Calu3 (cell line): ENCODE results near the gene TINCR. TPM values are rescaled to one million over a fixed set of nuclear protein-coding genes. Genes with fewer than 3 reads are reported as not detected.

Experiments used
- BruUV-seq: library from RNA; stranded (reverse); fragments of 400-500 nt; replicated peaks from 2 replicates; lab custom pipeline; 2021; lab: Mats Ljungman, UMichigan
- CTCF ChIA-PET: fragments of 300-600 bp; sonication (Branson Sonifier 250); formaldehyde crosslinking; loops from one replicate; lab custom pipeline; 2022; ENCODE audit warnings: antibody characterized with exemption; lab: Charles Lee
- DNase-seq: peaks from one replicate; pipeline ENCODE4 v3.0.0; 2022
- H3K27ac Mint-ChIP-seq: one replicate; pipeline ENCODE4 v1.8.0; 2022; ENCODE audit warnings: mixed read lengths; ENCODE audit not compliant: unreplicated experiment
- H3K27me3 Mint-ChIP-seq: one replicate; pipeline ENCODE4 v1.8.0; 2022; ENCODE audit warnings: mixed read lengths; ENCODE audit not compliant: unreplicated experiment
- H3K36me3 Mint-ChIP-seq: one replicate; pipeline ENCODE4 v1.8.0; 2022; ENCODE audit warnings: mild to moderate bottlenecking, moderate library complexity, mixed read lengths; ENCODE audit not compliant: insufficient read depth, unreplicated experiment
- H3K4me1 Mint-ChIP-seq: one replicate; pipeline ENCODE4 v1.8.0; 2022; ENCODE audit warnings: mild to moderate bottlenecking, low read depth, mixed read lengths; ENCODE audit not compliant: unreplicated experiment
- H3K4me3 Mint-ChIP-seq: one replicate; pipeline ENCODE4 v1.8.0; 2022; ENCODE audit warnings: mild to moderate bottlenecking, low read depth, moderate library complexity, mixed read lengths; ENCODE audit not compliant: unreplicated experiment
- H3K9me3 Mint-ChIP-seq: one replicate; pipeline ENCODE4 v1.8.0; 2022; ENCODE audit warnings: low read depth, mixed read lengths; ENCODE audit not compliant: unreplicated experiment
- CTCF ChIP-seq: fragments of 200-600 bp; IDR thresholded peaks from one replicate; pipeline ENCODE4 v1.8.0; 2022; ENCODE audit warnings: antibody characterized with exemption; ENCODE audit not compliant: unreplicated experiment
- intact Hi-C: fragments of 100-400 bp; cut with micrococcal nuclease; formaldehyde crosslinking; loops from one replicate; pipeline ENCODE4 v1.10.0; 2022; ENCODE audit not compliant: unreplicated experiment
- total RNA-seq: library from RNA; stranded (reverse); gene quantifications from 2 replicates; pipeline ENCODE4 v1.2.3, GENCODE V29; 2022

The TINCR gene
- total RNA-seq, 1 experiment from 2014 or later: 0.40 TPM

GRCh38 chr19:5558101-5558621 lies 9.6 kb downstream of the TINCR start:
- CTCF ChIA-PET: no interaction called here

GRCh38 chr19:5557691-5558090 lies 10.1 kb downstream of the TINCR start:
- intact Hi-C loops: no loop called here
- TF ChIP-seq CTCF: no peak
- BruUV-seq: no TSS peak
- Mint-ChIP-seq H3K27me3 (peaks cover 47% of the 10 kb centered on the region), H3K9me3 (peaks cover 2% of the 10 kb centered on the region), H3K4me3 (no peak overlapping the region), H3K36me3 (no peaks in the 10 kb centered on the region), H3K4me1 (no peaks in the 10 kb centered on the region), H3K27ac (no peak overlapping the region)
- no peak for DNase-seq
- CTCF ChIA-PET: no interaction called here

More at GRCh38 chr19:5558101-5558621, 9.6 kb downstream of the TINCR start:
- Mint-ChIP-seq H3K9me3 (peaks cover 2% of the 10 kb centered on the region), H3K4me3 (no peak overlapping the region), H3K27me3 (peaks cover 44% of the 10 kb centered on the region), H3K27ac (no peak overlapping the region), H3K36me3 (no peaks in the 10 kb centered on the region), H3K4me1 (no peaks in the 10 kb centered on the region)
- intact Hi-C loops: no loop called here
- no peak for TF ChIP-seq CTCF
- no TSS peak for BruUV-seq
- DNase-seq: no peak

GRCh38 chr19:5554828-5555227 lies 12.9 kb downstream of the TINCR start:
- intact Hi-C loops: no loop called here
- CTCF ChIA-PET: no interaction called here
- H3K4me3 Mint-ChIP-seq: no peak overlapping the region
- H3K4me1 Mint-ChIP-seq: no peaks in the 10 kb centered on the region
- no peaks in the 10 kb centered on the region for H3K36me3 Mint-ChIP-seq
- H3K9me3 Mint-ChIP-seq: no peaks in the 10 kb centered on the region
- H3K27ac Mint-ChIP-seq: no peak overlapping the region
- TF ChIP-seq CTCF: no peak
- peaks cover 60% of the 10 kb centered on the region for H3K27me3 Mint-ChIP-seq
- BruUV-seq: no TSS peak
- DNase-seq: no peak

- H3K27ac Mint-ChIP-seq: no peak overlapping the region
- CTCF ChIA-PET: interaction anchor here (0.7 kb wide), 1 partner anchor 42 kb away, joined by 3 read pairs; no protein-coding TSS in a partner anchor
- H3K27me3 Mint-ChIP-seq: peaks cover 68% of the 10 kb centered on the region
- no peak overlapping the region for H3K4me3 Mint-ChIP-seq
- no peaks in the 10 kb centered on the region for H3K4me1 Mint-ChIP-seq
- H3K36me3 Mint-ChIP-seq: no peaks in the 10 kb centered on the region
- TF ChIP-seq CTCF: no peak
- DNase-seq: no peak
- no peaks in the 10 kb centered on the region for H3K9me3 Mint-ChIP-seq
- BruUV-seq: no TSS peak
- intact Hi-C loops: no loop called here
Observed at GRCh38 chr19:5553892-5554291, 13.9 kb downstream of the TINCR start.
